Fibroblast of the aortic adventitia (primary cell): ENCODE results near the gene CNBP. TPM values are rescaled to one million over a fixed set of nuclear protein-coding genes. Genes with fewer than 3 reads are reported as not detected.
A peak's percentile ranks its signal among the peaks of the same experiment; 100 is the strongest.

Experiments used
- DNase-seq: peaks from one replicate; pipeline ENCODE4 v3.0.0-alpha.2; 2010; ENCODE audit warnings: low read depth
- H3K4me3 ChIP-seq: 2 replicates; pipeline ENCODE4 v1.5.1; 2011; ENCODE audit warnings: low read depth, mild to moderate bottlenecking, control low read depth, low read length, moderate library complexity
- small RNA-seq: library from RNA; depleted of rRNA; stranded (forward); fragments of <200 nt; gene quantifications from one replicate; pipeline ENCODE3, GENCODE V24; 2012
- total RNA-seq: library from RNA; depleted of rRNA; stranded (reverse); fragments of >200 nt; gene quantifications from 2 replicates; pipeline ENCODE4 v1.2.3, GENCODE V29; 2012; ENCODE audit warnings: low replicate concordance
- TF ChIP-seq, protein P1 (sequence below): IDR thresholded peaks from 2 replicates; pipeline ENCODE4 v1.5.1; 2011; ENCODE audit warnings: mild to moderate bottlenecking, low read length, control low read depth, inconsistent platforms; ENCODE audit not compliant: insufficient read depth

CNBP gene
- total RNA-seq, 1 donor = 286 TPM

DNA sequence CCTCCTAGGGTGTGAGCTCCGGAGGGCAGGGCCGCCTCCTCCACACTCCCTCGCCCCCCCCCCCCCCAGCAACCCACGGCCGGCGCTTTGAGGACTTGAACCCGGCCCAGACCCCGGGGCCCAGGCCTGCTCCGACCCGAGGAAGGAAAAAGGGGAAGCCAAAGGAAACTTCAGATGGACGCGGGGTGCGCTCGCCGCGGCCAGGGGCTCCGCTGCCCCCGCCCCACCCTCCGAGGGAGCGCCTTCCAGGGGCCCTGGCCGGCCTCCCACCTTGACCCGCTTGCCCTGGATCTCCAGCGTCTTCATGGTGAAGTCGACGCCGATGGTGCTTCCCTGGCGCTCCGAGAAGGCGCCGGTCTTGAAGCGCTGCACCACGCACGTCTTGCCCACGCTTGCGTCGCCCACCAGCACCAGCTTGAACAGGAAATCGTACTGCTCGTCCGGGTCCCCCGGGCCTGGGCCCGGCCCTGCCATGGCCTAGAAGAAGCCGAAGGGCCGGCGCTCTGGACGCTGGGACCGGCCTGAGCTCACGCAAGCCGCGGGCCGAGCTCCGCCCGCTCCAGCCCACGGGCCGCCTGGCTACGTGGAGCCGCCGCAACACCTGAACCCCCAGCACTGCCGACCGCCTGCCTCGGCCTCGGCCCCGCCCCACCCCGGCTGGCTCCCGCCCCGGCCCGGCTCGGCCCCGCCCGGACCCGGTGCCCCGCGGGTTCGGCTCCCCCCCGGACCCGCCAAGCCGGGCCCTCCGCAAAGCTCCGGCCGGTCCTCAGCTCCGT lies 62.5 kb downstream of the CNBP start:
- DNase-seq = peak; percentile 25
- TF ChIP-seq, protein P1, sequence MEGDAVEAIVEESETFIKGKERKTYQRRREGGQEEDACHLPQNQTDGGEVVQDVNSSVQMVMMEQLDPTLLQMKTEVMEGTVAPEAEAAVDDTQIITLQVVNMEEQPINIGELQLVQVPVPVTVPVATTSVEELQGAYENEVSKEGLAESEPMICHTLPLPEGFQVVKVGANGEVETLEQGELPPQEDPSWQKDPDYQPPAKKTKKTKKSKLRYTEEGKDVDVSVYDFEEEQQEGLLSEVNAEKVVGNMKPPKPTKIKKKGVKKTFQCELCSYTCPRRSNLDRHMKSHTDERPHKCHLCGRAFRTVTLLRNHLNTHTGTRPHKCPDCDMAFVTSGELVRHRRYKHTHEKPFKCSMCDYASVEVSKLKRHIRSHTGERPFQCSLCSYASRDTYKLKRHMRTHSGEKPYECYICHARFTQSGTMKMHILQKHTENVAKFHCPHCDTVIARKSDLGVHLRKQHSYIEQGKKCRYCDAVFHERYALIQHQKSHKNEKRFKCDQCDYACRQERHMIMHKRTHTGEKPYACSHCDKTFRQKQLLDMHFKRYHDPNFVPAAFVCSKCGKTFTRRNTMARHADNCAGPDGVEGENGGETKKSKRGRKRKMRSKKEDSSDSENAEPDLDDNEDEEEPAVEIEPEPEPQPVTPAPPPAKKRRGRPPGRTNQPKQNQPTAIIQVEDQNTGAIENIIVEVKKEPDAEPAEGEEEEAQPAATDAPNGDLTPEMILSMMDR = no peak
- peak overlapping the region; percentile 88 for H3K4me3 ChIP-seq

DNA sequence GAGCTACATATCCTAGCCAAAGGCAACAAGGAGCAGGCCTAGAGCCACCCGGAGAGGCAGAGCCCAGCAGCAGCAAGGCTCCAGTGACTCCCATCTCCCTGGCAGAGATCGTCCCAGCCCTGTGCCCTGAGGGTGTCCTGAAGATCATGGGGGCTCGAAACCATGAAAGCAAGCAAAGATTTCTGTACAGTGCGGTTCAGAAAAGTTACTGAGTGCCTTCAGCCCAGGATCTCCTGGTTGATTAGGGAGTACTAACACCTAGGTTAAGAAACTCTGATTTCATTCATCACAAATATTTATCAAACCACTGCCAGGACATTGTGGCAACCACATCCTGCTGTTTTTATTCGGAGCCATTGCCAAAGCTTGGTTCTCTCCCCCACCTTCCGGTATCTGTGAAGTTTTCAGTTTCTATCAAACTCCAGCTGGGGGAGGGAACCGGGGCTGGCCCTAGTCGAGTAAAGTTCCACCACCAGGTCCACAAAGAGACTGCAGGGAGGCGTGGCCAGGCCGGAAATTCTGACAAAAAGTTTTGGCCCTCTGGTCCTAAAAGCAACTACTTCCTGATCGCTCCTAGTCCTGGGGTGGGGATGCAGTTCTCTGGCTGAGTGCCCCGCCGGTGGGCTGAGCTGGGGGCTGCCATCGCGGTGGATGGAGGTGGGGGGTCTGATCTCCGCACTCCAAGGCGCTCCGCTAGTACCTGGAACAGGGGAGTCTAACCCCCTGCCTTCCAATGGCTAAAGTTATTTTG lies 63.3 kb downstream of the CNBP start:
- peak; percentile 84 for DNase-seq
- TF ChIP-seq, protein P1 = peak; percentile 54

DNA sequence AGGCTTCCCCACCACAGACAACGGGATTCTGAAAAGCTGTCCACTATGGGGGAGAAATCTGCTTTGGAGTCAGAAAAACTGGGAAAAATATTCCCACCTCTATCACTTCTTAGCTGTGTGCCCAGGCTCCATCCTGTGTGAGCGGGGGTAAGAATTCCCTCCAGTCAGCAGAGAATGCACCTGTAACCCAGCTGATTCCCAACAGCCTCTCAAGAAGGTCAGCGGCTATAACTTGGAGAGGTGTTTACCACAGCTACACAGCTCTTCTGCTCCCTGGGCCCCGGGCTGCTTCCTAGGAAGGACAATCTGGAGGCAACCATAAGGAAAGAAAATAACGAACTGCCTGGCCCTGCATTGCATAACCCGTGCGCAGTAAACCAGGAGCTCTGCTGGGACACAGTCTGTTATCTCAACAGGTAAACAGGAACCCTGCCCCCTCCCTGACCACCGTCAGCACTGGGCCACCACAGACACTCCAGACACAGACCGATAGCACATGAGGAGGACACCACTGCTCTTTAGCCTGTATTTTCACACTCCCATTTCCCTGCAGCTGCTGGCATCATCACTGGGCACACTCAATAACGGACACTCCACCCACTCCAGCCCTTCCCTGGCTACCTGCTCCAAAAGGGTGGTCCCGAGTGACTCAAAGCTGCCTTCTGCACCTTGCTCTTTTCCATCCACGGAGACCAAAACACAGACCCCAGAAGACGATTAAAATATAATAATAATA lies 64.2 kb downstream of the CNBP start:
- DNase-seq = no peak
- TF ChIP-seq, protein P1 = no peak
- H3K4me3 ChIP-seq = peak overlapping the region; percentile 88

More for the DNA sequence above, 63.3 kb downstream of the CNBP start:
- H3K4me3 ChIP-seq = peak overlapping the region; percentile 88

DNA sequence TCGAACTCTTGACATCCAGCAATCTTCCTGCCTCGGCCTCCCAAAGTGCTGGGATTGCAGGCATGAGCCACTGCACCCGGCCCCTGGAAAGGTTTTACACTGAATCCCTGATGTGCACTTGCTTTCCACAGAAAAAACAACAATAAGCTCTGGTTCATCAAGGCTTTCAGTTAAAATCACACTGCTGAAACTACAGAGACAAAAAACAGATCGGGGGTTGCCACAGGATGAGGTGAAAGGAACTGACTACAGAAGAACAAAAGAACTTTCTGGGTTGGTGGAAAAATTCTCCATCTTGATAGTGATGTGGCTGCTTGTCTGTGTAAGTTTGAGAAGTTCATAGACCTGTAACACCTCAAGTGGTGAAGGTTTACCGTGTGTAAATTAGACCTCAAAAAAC lies 65.0 kb downstream of the CNBP start:
- TF ChIP-seq, protein P1 = no peak
- no peak overlapping the region for H3K4me3 ChIP-seq
- DNase-seq = no peak

Small RNA genes lying within 50 kb of the gene (small RNA-seq; reads per million reads assigned to genes)
- not detected for gene RPS27P12

Other genes starting within 250 kb of the CNBP start
- 0.49 TPM in 1 of 2 replicates, not detected in the other for gene CFAP92, start 189.8 kb downstream of the CNBP start, total RNA-seq
- gene EFCC1, start 182.6 kb downstream of the CNBP start, total RNA-seq = not detected in 2 replicates
- not detected in 2 replicates for gene GP9, start 123.1 kb downstream of the CNBP start, total RNA-seq
- 2.5 and 5.1 TPM in 2 replicates for gene RAB43, start 62.1 kb downstream of the CNBP start, total RNA-seq
- 20.6 and 51.0 TPM in 2 replicates for gene ISY1, start 22.8 kb downstream of the CNBP start, total RNA-seq
- 235 and 371 TPM in 2 replicates for gene COPG1, start 65.7 kb upstream of the CNBP start, total RNA-seq
- 9.2 and 11.1 TPM in 2 replicates for gene HMCES, start 95.0 kb upstream of the CNBP start, total RNA-seq
- under 0.01 TPM in 1 of 2 replicates, not detected in the other for gene EFCAB12, start 244.7 kb upstream of the CNBP start, total RNA-seq